ENCODE data around the gene PDHX.

DNA sequence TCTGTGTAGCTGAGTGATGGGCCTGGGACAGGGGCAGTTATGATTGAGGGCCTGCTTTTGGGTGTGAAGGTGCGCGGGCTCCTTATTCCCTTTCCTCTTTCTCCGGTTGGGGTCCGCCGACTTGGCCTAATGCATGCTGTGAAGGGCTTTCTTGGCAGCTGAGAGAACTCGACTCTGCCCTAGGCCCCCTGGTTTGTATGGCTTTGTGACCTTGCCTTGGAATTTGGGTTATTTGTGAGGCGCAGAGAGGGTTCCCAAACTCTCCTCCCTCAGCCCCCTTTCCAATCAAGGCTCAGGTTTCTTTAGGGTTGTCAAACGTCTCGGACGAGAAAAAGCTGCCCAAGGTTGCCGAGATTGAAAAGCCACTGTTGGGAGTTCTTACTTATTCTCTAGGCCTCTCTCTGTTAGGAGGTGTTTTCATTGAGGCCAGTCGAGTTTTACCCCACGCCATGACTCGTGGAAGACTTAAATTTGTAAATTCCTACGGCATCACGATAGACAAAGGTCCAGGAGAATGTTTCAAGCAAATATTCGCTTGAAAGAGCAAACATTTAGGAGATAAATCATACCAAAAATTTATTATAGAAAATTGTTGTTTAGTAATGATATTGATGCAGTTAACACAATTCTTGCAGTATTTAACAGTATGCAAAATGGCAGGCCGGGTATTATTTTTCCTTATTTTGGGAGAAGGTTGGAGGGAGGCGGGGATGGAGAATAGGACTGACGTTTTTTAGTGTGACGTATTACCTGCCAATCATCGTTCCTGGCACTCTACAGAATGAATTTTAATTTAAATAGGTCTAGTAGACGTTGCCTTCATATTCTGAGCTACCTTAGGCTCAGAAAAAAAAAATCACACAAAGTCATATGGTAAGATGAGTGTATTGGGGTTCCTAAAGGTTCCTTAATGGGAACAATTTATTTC is 689 bp downstream of the PDHX start:
- TF ChIP-seq, protein P1, sequence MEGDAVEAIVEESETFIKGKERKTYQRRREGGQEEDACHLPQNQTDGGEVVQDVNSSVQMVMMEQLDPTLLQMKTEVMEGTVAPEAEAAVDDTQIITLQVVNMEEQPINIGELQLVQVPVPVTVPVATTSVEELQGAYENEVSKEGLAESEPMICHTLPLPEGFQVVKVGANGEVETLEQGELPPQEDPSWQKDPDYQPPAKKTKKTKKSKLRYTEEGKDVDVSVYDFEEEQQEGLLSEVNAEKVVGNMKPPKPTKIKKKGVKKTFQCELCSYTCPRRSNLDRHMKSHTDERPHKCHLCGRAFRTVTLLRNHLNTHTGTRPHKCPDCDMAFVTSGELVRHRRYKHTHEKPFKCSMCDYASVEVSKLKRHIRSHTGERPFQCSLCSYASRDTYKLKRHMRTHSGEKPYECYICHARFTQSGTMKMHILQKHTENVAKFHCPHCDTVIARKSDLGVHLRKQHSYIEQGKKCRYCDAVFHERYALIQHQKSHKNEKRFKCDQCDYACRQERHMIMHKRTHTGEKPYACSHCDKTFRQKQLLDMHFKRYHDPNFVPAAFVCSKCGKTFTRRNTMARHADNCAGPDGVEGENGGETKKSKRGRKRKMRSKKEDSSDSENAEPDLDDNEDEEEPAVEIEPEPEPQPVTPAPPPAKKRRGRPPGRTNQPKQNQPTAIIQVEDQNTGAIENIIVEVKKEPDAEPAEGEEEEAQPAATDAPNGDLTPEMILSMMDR (IDR thresholded peaks at IDR 0.05; ENCODE audit: insufficient read depth, low read depth, low read length): no peak
- TF ChIP-seq EZH2 (IDR thresholded peaks at IDR 0.05; ENCODE audit: insufficient read depth, low read length): no peak
